Duodenal mucosa (tissue), 2 donors: Measurements from ENCODE around the gene TP73.

Experiments used
- H3K27ac ChIP-seq: one replicate; pipeline ENCODE4 v1.7.0; 2013; ENCODE audit warnings: low read depth, low read length
- H3K27me3 ChIP-seq, 2 donors: one replicate each; pipeline ENCODE4 v1.7.0; 2013; ENCODE audit warnings: low read length in 2 of 2, control low read depth in 1 of 2; ENCODE audit not compliant: insufficient read depth in 2 of 2, control insufficient read depth in 1 of 2
- H3K36me3 ChIP-seq, 2 donors: one replicate each; pipeline ENCODE4 v1.7.0; 2013; ENCODE audit warnings: low read length in 2 of 2, control low read depth in 1 of 2; ENCODE audit not compliant: insufficient read depth in 2 of 2, control insufficient read depth in 1 of 2
- H3K4me1 ChIP-seq, 2 donors: one replicate each; pipeline ENCODE4 v1.7.0; 2013; ENCODE audit warnings: low read length in 2 of 2, control low read depth in 1 of 2; ENCODE audit not compliant: insufficient read depth in 2 of 2, control insufficient read depth in 1 of 2
- H3K4me3 ChIP-seq, 2 donors: one replicate each; pipeline ENCODE4 v1.7.0; 2013; ENCODE audit warnings: low read length in 2 of 2, low read depth in 1 of 2
- H3K9ac ChIP-seq, 2 donors: one replicate each; pipeline ENCODE4 v1.7.0; 2013; ENCODE audit warnings: low read length in 2 of 2, low read depth in 1 of 2
- H3K9me3 ChIP-seq, 2 donors: one replicate each; pipeline ENCODE4 v1.7.0; 2013; ENCODE audit warnings: low read length in 2 of 2, control low read depth in 1 of 2; ENCODE audit not compliant: control insufficient read depth in 1 of 2

Gene TP73

GRCh38 chr1:3742439-3743298 is 90.4 kb downstream of the TP73 start:
- H3K27me3 ChIP-seq: no peaks in the 10 kb centered on the region
- no peaks in the 10 kb centered on the region for H3K9me3 ChIP-seq
- no peak overlapping the region for H3K27ac ChIP-seq
- H3K4me3 ChIP-seq: no peak overlapping the region
- H3K36me3 ChIP-seq: peaks cover 0 to 17% of the 10 kb centered on the region in 2 donors
- H3K9ac ChIP-seq: no peak overlapping the region
- H3K4me1 ChIP-seq: peaks cover 1 to 5% of the 10 kb centered on the region in 2 donors

GRCh38 chr1:3743421-3743820 is 91.1 kb downstream of the TP73 start:
- H3K27ac ChIP-seq: no peak overlapping the region
- H3K36me3 ChIP-seq: peaks cover 0 to 13% of the 10 kb centered on the region in 2 donors
- H3K27me3 ChIP-seq: no peaks in the 10 kb centered on the region

DNA sequence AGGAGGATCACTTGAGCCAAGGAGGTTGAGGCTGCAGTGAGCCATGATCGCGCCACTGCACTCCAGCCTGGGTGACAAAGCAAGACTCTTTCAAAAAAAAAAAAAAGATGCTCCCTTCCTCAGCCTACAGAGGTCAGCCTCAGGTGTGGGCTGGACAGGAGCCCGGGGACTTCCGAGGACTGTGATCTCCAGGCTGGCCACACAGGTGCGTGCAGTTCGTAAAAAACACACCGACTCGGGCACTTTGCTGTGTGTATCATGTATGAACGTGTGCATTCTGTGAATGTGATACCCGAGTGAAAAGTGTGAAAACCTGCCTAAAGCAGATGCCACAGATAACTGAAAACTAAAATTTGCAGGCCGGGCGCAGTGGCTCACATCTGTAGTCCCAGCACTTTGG is 91.5 kb downstream of the TP73 start:
- Histone ChIP-seq H3K27me3 (no peaks in the 10 kb centered on the region), H3K4me1 (peaks cover 7 to 11% of the 10 kb centered on the region in 2 donors), H3K9me3 (no peaks in the 10 kb centered on the region), H3K9ac (no peak overlapping the region), H3K27ac (no peak overlapping the region), H3K36me3 (peaks cover 0 to 9% of the 10 kb centered on the region in 2 donors), H3K4me3 (no peak overlapping the region)

More at GRCh38 chr1:3743421-3743820, 91.1 kb downstream of the TP73 start:
- H3K4me1 ChIP-seq: peaks cover 7 to 11% of the 10 kb centered on the region in 2 donors
- no peak overlapping the region for H3K4me3 ChIP-seq
- no peak overlapping the region for H3K9ac ChIP-seq
- no peaks in the 10 kb centered on the region for H3K9me3 ChIP-seq

- Histone ChIP-seq H3K27me3 (no peaks in the 10 kb centered on the region), H3K36me3 (peaks cover 0 to 8% of the 10 kb centered on the region in 2 donors), H3K4me3 (no peak overlapping the region), H3K9ac (no peak overlapping the region), H3K4me1 (peaks cover 7 to 11% of the 10 kb centered on the region in 2 donors), H3K9me3 (no peaks in the 10 kb centered on the region), H3K27ac (no peak overlapping the region)
These were observed 92.3 kb downstream of the TP73 start for GRCh38 chr1:3744646-3745045.

GRCh38 chr1:3745071-3745470 is 92.8 kb downstream of the TP73 start:
- Histone ChIP-seq H3K9me3 (no peaks in the 10 kb centered on the region), H3K4me1 (peaks cover 7 to 11% of the 10 kb centered on the region in 2 donors), H3K4me3 (no peak overlapping the region), H3K27me3 (no peaks in the 10 kb centered on the region), H3K36me3 (peaks cover 0 to 8% of the 10 kb centered on the region in 2 donors), H3K27ac (no peak overlapping the region), H3K9ac (no peak overlapping the region)

GRCh38 chr1:3745590-3746381 is 93.5 kb downstream of the TP73 start:
- H3K4me3 ChIP-seq: peak overlapping the region; percentile 64 to 67
- H3K9ac ChIP-seq: no peak overlapping the region
- no peaks in the 10 kb centered on the region for H3K27me3 ChIP-seq
- H3K36me3 ChIP-seq: peaks cover 0 to 8% of the 10 kb centered on the region in 2 donors
- H3K4me1 ChIP-seq: peaks cover 7 to 11% of the 10 kb centered on the region in 2 donors
- H3K9me3 ChIP-seq: no peaks in the 10 kb centered on the region
- no peak overlapping the region for H3K27ac ChIP-seq

DNA sequence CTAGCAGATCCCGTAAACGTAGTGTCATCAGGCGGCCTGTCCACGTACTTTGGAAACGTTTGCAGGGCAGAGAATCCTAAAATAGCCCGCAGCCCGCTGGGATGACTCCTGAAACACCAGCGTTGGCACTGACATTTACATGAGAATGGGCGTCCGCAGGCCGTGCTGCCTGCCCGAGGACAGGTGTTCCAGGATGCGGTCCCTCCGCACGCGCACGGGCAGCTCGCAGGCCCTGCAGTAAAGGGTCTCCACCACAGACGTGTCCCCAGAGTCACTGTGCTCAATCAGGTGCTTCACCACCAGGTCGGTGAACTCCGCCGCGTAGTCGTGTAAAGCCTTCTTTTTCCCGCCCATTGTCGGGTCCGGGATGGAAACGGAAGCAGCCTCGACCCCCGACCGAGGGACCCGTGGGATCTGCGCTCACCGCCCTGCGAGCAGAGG is 94.1 kb downstream of the TP73 start:
- Histone ChIP-seq H3K27ac (no peak overlapping the region), H3K27me3 (no peaks in the 10 kb centered on the region), H3K36me3 (peaks cover 0 to 8% of the 10 kb centered on the region in 2 donors), H3K9ac (peak overlapping the region in 1 of 2 donors; percentile 48), H3K9me3 (no peaks in the 10 kb centered on the region), H3K4me1 (peaks cover 7 to 11% of the 10 kb centered on the region in 2 donors), H3K4me3 (peak overlapping the region; percentile 64 to 67)

DNA sequence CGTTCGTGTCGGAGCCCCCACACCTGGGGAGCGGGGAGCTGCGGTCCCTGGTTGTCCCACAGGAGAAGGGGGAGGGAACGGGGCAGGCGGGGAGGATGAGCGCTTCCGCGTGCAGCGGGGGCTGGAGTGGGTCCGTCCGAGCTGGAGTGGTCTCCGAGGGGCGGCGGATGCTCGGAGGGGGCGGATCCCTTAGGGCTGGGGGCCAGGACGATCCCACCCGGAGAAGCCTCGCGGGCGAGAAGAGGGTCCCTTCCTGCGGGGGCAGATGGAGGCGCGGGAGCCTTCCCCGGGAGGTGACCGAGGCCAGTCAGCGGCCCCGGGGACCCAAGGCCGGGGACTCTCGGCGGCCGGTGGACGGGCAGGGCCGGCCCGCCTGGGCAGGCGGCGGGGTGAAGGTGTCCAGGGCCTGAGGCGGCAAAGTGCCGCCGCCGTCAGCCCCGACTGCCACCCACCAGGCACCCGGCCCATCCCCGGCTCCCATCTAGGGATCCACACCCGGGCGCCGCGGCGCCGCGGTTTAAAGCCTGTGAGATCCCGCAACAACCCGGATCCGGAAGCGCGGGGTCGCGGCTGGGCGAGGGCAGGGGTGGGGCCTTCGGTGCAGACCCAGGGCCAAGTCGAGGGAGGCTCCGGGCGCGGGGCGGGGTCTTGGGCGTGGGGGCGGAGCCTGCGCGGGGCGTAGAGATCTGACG is 94.7 kb downstream of the TP73 start:
- Histone ChIP-seq H3K27me3 (no peaks in the 10 kb centered on the region), H3K9me3 (no peaks in the 10 kb centered on the region), H3K9ac (peak overlapping the region; percentile 38 to 48), H3K27ac (no peak overlapping the region), H3K4me3 (peak overlapping the region; percentile 64 to 67), H3K4me1 (peaks cover 7 to 11% of the 10 kb centered on the region in 2 donors), H3K36me3 (peaks cover 0 to 4% of the 10 kb centered on the region in 2 donors)

GRCh38 chr1:3747522-3747848 is 95.2 kb downstream of the TP73 start:
- Histone ChIP-seq H3K27me3 (no peaks in the 10 kb centered on the region), H3K4me1 (peaks cover 7 to 11% of the 10 kb centered on the region in 2 donors), H3K36me3 (no peaks in the 10 kb centered on the region), H3K9me3 (no peaks in the 10 kb centered on the region), H3K27ac (no peak overlapping the region), H3K9ac (no peak overlapping the region), H3K4me3 (peak overlapping the region; percentile 64 to 67)
